C1 segment of cervical spinal cord (tissue), 14 donors: ENCODE measurements around the gene SLC2A4.
A peak's percentile ranks its signal among the peaks of the same experiment; 100 is the strongest.
"Not testable (repeated sequence)": the region's sequence is repeated elsewhere in the genome, so short reads cannot be mapped to it uniquely, and the experiment has no call there.

Experiments used
- DNase-seq, 14 donors: peaks; one replicate each; lab custom pipeline; 2025; lab: John Stamatoyannopoulos, UW

The SLC2A4 gene

DNA sequence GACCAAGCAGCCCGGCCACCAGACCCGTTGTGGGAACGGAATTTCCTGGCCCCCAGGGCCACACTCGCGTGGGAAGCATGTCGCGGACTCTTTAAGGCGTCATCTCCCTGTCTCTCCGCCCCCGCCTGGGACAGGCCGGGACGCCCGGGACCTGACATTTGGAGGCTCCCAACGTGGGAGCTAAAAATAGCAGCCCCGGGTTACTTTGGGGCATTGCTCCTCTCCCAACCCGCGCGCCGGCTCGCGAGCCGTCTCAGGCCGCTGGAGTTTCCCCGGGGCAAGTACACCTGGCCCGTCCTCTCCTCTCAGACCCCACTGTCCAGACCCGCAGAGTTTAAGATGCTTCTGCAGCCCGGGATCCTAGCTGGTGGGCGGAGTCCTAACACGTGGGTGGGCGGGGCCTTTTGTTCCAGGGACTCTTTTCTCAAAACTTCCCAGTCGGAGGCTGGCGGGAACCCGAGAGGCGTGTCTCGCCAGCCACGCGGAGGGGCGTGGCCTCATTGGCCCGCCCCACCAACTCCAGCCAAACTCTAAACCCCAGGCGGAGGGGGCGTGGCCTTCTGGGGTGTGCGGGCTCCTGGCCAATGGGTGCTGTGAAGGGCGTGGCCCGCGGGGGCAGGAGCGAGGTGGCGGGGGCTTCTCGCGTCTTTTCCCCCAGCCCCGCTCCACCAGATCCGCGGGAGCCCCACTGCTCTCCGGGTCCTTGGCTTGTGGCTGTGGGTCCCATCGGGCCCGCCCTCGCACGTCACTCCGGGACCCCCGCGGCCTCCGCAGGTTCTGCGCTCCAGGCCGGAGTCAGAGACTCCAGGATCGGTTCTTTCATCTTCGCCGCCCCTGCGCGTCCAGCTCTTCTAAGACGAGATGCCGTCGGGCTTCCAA, at the start of gene SLC2A4:
TSS of gene SLC2A4 (plus strand) at position 645 of the 879 bp plus-strand sequence. CDS start at position 862, 217 bp downstream.
- DNase-seq: peak in 12 of 14 donors; percentile 15 to 84 (median 67)

GRCh38 chr17:7232114-7232513, 49.4 kb upstream of the SLC2A4 start:
- no peak for DNase-seq

DNA sequence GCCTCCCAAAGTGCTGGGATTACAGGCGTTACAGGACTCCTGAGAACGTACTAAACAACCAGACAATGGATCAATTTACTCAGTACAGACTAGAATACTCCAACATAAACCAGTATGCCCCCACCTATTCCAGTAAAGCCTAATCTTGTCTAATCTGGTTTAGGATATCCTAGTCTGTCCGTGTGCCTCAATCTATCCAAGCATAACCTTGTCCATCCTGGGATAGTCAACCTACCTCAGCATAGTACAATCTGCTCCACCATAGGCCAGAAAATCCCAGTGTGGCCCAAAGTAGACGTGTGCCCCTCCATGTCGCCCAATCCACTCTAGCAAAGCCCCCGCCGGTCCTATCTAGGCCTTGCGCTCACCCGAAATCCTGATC, 47.8 kb upstream of the SLC2A4 start:
- DNase-seq: no peak

DNA sequence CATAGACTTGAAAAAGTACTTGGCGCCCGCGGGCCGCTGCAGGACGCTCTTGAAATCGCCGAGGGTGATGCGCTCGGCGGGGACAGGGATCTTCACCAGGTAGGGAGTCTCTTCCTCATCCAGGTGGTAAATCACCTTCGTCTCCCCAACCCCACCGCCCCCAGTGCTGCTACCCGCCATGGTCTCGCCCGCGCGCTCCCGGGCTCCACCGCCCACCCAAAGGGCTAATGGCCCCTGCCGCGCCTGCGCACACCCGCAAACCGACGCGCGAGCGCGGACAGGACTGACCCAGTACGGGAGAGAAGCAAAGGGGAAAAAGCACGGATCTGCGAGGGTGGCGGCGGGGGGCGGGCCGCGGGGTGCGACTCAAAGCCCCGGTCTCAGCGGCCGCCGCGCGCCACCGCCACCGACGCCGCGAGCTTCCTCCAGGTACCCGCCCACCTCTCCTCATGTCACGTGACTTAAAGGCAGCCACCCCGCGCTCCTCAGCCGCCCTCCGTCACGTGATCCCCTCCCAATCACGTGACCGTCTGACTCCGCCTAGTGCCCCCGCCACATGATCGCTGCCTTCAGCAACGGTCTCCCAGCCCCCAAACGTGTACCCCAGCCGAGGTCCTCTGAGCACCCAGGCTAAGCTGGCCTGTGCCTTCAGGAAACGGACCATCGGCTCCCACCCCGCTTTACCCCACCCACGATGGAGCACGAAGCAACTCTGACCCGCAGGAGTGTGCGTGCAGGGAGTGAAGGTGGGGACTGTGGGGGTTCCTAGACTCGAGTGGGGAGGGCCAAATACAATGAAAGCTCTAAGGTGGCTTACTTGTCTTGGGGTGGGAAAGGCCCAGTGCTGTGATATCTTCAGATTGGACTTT, 47.2 kb upstream of the SLC2A4 start, which contains the start of gene DVL2:
TSS of gene DVL2 (minus strand) at position 435 of the 869 bp plus-strand sequence. CDS start at position 180, 255 bp downstream.
- peak; percentile 72 to 96 (median 93) for DNase-seq

GRCh38 chr17:7235693-7236665, 45.5 kb upstream of the SLC2A4 start:
- DNase-seq: no peak

- DNase-seq: no peak
Measured at GRCh38 chr17:7236808-7237207, 44.7 kb upstream of the SLC2A4 start.

DNA sequence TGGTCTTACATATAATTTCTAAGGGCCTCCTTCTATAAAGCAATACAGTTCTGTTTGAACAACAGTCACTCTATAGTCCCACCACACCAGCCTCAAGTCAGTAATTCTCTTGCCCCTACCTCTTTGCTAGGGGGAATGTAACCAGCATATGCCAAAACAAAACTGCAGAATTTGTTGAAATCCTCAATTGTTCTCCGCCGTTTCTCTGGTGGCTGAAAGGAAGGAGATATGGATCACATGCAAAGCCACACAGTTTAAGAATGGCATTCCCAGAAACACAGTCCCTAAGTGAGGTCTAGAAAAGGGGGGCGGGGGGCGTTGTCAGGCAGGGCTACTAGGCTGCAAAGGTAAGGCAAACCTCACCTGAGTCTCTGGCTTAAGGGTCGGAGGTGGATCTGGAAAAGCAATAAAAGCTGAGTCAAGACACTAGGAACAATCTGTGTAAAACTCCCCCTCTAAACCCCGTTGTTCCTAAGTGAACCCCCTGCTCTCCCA, 44.2 kb upstream of the SLC2A4 start:
- DNase-seq: no peak

DNA sequence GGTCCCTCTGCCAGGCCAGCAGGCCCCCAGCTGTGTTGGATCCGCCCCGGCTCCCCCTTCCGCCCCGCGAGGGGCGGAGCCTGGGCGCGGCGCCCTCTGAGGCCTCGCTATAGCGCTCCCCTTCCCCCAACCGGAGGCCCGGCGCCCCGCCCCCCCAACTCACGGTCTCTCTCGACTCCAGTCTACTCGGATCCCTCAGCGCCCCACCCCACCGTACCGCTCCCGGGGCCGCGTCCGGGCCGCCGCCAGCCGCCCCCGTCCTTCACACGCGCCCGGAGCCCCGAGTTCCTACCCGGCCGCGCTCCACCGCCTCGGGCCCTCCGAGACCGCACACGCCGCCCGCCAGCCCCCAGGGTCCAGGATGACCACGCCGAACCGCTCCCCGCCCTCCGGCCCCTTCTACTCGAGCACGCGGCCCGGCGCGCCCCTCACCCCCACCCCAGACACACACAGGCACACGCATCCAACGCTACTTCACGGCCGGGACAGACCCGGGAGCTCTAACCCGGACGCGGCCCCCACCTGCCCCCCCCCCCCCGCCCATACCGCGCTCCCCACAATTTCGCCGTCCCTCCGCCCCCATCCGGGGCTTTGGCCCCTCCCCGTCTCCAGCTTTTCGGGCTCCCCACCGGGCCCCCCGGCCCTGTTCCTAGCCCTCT, 43.6 kb upstream of the SLC2A4 start:
- peak in 13 of 14 donors; percentile 16 to 76 (median 45) for DNase-seq

- DNase-seq: peak in 3 of 14 donors; percentile 41 to 76 (median 66)
Measured at GRCh38 chr17:7238420-7239090, 43.0 kb upstream of the SLC2A4 start.

GRCh38 chr17:7239091-7240027, 42.2 kb upstream of the SLC2A4 start, which contains the start of gene PHF23:
Gene PHF23 (minus strand): TSS chr17:7239457. CDS start chr17:7239279, 178 bp downstream.
- peak; percentile 96 to 100 (median 99) for DNase-seq

- peak in 1 of 14 donors; percentile 34 for DNase-seq
Measured at GRCh38 chr17:7240375-7240774, 41.1 kb upstream of the SLC2A4 start.

DNA sequence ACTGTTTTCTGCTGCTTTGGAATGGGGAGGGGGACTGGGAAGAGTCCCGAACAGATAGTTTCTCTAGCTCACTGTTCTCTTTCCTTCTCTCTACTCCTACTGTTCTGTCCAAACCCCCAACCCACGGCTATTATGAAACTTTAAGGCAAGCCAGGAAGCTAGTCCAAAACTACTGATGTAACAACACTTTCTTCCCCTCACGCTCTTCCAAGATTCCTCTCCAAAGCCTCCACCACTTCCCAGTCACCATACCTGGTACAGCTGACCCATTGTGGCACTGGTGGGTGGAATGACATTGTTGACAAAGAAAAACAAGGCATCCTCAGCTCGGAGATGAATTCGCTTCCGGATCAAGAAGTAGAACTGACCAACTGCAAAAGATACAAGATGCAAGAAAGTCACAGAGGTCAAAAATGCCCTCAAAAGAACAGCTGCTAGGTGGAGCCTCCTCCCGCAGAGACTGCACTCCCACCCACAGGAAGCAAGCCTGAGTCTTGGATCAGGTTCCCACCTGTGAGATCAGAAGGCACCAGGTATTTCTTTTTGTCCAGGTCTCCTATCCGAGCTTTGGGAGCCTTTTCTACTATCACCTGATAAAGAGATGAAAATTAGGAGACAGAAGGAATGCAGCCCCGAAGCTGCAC, 40.3 kb upstream of the SLC2A4 start:
- DNase-seq: no peak

DNA sequence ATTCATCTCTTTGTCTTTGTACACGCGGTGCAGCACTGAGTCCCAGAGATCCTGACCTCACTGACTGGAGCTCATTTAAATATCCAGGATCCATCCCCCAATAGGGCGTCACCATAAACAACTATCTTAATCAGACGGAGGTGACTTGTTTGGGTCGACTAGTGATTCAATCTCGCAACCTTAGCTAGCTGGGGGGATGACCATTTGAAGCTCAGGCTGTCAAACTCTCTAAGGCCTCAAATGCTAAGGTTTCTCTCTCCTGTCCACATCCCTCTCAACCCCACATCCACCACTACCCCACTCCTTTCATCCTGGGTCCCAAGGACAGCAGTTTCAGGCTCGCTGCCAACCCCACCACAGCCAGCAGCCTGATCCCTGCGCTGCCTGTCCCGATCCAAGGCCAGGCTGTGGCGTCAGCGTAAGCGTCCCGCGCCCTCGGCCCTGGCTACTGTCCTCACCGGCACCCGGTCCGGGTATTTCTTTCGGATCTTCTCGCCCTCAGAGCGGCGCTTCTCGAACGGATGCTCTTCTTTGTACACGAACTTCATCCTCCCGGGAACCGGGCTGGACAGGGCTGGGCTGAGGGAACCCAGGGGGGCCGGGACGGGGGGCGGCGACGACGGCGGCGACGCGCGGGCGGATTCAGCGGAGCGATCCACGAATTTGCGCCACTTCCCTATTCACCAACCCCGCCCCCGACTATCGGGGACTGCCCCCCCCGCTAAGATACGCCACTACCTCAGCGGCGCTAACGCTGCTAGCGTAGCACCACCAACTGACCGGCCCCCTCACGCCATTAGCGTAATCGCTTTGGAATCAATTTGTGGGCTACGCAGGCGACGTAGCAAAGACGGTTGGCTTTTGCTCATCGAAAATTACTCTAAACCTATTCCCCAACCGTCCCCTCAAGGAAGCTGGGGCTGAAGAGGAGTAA, 39.5 kb upstream of the SLC2A4 start, which contains the start of gene GABARAP:
TSS of gene GABARAP (minus strand) at position 667 of the 934 bp plus-strand sequence. CDS start at position 548, 119 bp downstream.
- DNase-seq: peak; percentile 76 to 96 (median 92)

GRCh38 chr17:7242717-7243452, 38.6 kb upstream of the SLC2A4 start:
- DNase-seq: peak; percentile 62 to 96 (median 93)

GRCh38 chr17:7243453-7243729, 38.1 kb upstream of the SLC2A4 start:
- DNase-seq: no peak

DNA sequence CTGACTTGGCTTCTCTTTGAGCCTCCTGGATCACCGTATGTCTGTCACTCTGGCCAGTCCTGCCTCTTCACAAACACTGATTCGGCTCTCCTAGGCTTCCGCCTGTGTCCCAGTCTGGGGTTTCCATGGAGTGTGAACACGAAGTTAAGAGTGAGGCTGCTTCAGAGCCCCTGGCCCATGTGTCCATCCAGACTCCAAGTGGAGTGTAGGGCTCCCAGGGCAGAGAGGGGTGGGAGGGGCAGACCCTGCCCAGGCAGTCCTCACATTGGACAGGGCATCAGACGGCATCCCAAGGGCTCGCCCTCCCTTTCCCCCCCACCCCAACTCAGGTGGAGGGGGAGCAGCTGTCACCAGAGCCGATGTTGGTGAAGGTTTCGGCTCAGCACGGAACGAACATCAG, 37.7 kb upstream of the SLC2A4 start:
- not testable (repeated sequence) for DNase-seq
